ENCODE data around the gene AK8.

Gene AK8

DNA sequence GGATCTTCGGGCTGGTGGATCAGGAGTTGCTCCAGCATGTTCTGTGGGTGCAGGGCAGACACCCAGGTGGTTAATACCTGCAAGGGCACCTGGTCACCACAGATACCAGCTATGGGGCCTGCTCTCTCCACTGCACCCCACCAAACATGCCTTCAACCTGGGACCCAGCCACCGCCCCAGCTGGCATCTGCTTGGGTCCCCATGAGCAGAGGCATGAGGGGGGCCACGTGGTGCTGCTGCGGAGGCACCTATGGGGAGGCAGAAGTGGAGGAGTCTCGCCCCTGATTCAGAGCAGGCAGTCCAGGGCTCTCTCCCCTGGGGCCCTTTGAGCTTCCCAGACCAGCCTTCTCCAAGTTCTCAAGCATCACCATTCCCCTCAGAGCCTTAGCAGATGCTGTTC lies 2.9 kb downstream of the AK8 start:
- no peak for DNase-seq
- TF ChIP-seq CTCF (IDR thresholded peaks at IDR 0.05; ENCODE audit: low read depth, low read length): no peak

DNA sequence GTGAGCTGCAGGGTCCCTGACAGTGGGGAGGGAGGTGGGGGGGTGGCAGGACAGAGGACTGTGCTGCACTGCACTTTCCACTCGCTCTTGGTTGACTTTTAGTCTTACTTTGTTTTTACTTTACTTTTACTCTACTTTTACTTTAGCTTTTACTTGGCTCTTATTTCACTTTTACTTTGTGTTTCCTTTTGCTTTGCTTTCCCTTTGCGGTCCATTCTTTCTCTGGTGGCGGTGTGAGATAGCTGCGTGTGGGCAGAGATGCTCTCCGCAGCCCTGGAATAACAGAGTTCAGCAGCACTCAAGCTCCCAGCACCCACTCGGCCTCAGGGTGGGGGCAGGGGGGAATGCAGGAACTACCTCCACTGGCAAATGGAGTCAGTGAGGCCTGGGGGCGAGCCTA lies 4.7 kb downstream of the AK8 start:
- no peak for DNase-seq
- H3K4me3 ChIP-seq (ENCODE audit: low read depth, low read length): no peak overlapping the region
- TF ChIP-seq CTCF (IDR thresholded peaks at IDR 0.05; ENCODE audit: low read depth, low read length): no peak
- H3K27ac ChIP-seq: no peak overlapping the region
- peaks cover 9% of the 10 kb centered on the region for H3K27me3 ChIP-seq (ENCODE audit: insufficient read depth, low read depth, severe bottlenecking)
- no peaks in the 10 kb centered on the region for H3K9me3 ChIP-seq (ENCODE audit: severe bottlenecking)
- peaks cover 6% of the 10 kb centered on the region for H3K36me3 ChIP-seq

More for the DNA sequence above, 2.9 kb downstream of the AK8 start:
- Histone ChIP-seq H3K4me3 (ENCODE audit: low read depth, low read length) (no peak overlapping the region), H3K27me3 (ENCODE audit: insufficient read depth, low read depth, severe bottlenecking) (peaks cover 9% of the 10 kb centered on the region), H3K36me3 (peaks cover 7% of the 10 kb centered on the region), H3K27ac (no peak overlapping the region), H3K9me3 (ENCODE audit: severe bottlenecking) (no peaks in the 10 kb centered on the region)

DNA sequence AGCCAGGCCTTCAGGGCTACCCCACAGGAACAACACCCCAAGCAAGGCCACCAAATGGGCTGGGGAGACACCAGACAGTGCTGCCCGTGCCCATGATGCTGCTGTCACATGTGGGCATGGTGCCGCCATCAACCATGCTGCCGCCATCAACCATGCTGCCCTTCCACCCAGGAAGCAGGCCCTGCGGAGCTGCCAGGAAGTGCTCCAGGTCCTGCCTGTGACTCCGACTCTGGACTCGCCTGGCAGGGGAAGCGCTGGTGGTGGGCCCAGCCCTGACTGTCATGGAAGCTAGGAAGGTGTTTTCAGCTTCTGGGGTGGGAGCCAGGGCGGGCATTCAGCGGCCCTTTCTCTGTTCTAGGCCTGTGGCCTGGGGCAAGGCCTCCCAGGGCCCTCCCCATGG lies 8.8 kb downstream of the AK8 start:
- H3K27me3 ChIP-seq (ENCODE audit: insufficient read depth, low read depth, severe bottlenecking): no peaks in the 10 kb centered on the region
- H3K27ac ChIP-seq: no peak overlapping the region
- TF ChIP-seq CTCF (IDR thresholded peaks at IDR 0.05; ENCODE audit: low read depth, low read length): no peak
- no peak for DNase-seq
- no peak overlapping the region for H3K4me3 ChIP-seq (ENCODE audit: low read depth, low read length)
- no peaks in the 10 kb centered on the region for H3K36me3 ChIP-seq
- no peaks in the 10 kb centered on the region for H3K9me3 ChIP-seq (ENCODE audit: severe bottlenecking)

DNA sequence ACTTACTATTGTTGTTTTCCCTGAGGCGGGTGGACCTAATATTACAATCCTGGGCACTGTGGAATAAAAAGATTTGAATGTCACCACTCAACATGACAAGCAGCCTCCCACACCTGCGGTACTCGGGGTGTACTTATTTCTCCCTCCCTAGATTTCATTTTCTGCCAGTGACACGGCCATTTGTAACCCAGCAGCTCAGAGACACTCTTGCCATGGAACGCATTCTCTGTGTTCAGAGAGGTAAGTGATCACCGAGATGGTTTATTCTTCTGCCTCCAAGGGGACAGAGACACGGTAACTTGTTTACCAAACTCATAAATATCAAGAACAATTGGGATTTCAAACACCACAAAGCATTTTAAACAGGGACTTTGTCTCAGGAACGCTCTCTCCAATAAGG lies 11.2 kb downstream of the AK8 start:
- no peak for TF ChIP-seq CTCF (IDR thresholded peaks at IDR 0.05; ENCODE audit: low read depth, low read length)
- H3K9me3 ChIP-seq (ENCODE audit: severe bottlenecking): no peaks in the 10 kb centered on the region
- no peak overlapping the region for H3K4me3 ChIP-seq (ENCODE audit: low read depth, low read length)
- no peak overlapping the region for H3K27ac ChIP-seq
- DNase-seq: no peak
- H3K36me3 ChIP-seq: no peaks in the 10 kb centered on the region
- no peaks in the 10 kb centered on the region for H3K27me3 ChIP-seq (ENCODE audit: insufficient read depth, low read depth, severe bottlenecking)

DNA sequence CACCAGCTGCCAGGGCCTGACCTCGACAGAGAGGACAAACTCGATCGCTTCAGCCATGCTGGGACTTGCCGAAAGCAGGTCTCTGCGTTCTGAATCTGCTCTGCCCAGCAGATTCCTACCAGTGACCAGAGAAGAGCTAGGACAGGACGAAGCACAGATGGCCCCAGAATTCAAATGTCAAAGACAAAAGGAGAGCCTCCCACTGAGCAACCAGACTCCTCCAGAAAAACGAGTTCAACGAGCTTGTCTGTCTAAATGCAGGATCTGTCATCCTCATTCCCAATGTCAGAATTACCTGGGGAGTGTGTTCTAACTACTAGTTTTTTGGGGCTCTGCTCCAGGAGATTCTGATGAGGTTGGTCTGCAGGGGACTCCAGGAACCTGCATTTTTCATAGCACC lies 13.4 kb downstream of the AK8 start:
- DNase-seq: no peak
- H3K9me3 ChIP-seq (ENCODE audit: severe bottlenecking): no peaks in the 10 kb centered on the region
- H3K27ac ChIP-seq: no peak overlapping the region
- no peak for TF ChIP-seq CTCF (IDR thresholded peaks at IDR 0.05; ENCODE audit: low read depth, low read length)
- no peaks in the 10 kb centered on the region for H3K27me3 ChIP-seq (ENCODE audit: insufficient read depth, low read depth, severe bottlenecking)
- no peaks in the 10 kb centered on the region for H3K36me3 ChIP-seq
- H3K4me3 ChIP-seq (ENCODE audit: low read depth, low read length): no peak overlapping the region

DNA sequence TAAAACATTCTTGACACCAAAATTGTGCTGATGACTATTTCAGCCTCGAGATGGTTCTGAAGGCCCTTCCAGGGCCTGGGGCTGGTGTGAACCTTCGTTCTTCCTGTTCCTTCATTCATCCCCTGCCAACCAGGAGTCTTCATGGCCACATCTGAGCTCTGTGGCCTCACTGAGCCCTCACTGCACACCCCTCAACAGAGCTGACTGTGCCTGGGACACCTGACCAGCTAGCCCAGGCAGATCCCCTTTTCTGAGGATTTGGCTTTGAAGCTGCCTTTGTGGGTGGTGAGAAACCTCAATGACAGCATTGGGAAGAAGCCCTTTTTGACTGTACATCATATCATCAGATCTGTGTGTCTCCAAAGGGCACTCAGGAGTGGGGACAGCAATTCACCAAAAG lies 13.8 kb downstream of the AK8 start:
- H3K27ac ChIP-seq: no peak overlapping the region
- H3K27me3 ChIP-seq (ENCODE audit: insufficient read depth, low read depth, severe bottlenecking): no peaks in the 10 kb centered on the region
- no peak overlapping the region for H3K4me3 ChIP-seq (ENCODE audit: low read depth, low read length)
- no peak for TF ChIP-seq CTCF (IDR thresholded peaks at IDR 0.05; ENCODE audit: low read depth, low read length)
- no peak for DNase-seq
- no peaks in the 10 kb centered on the region for H3K36me3 ChIP-seq
- H3K9me3 ChIP-seq (ENCODE audit: severe bottlenecking): no peaks in the 10 kb centered on the region
